GM06990 (cell line): ENCODE data around the gene TMEM11.

Experiments used
- DNase-seq: peaks from one replicate; pipeline ENCODE4 v3.0.0-alpha.2; 2011; ENCODE audit not compliant: insufficient read length; ENCODE audit errors: extremely low read depth
- H3K27me3 ChIP-seq: replicated peaks from 2 replicates; pipeline ENCODE4 v1.6.0; 2011; ENCODE audit warnings: low read length; ENCODE audit not compliant: control insufficient read depth, insufficient read depth
- H3K36me3 ChIP-seq: 2 replicates; pipeline ENCODE4 v1.5.1; 2011; ENCODE audit warnings: low read length; ENCODE audit not compliant: control insufficient read depth, insufficient read depth
- H3K4me3 ChIP-seq: replicated peaks from 2 replicates; pipeline ENCODE4 v1.5.1; 2011; ENCODE audit warnings: low read depth, mild to moderate bottlenecking, control low read depth, low read length
- TF ChIP-seq, protein P1 (sequence below): IDR thresholded peaks from 2 replicates; pipeline ENCODE4 v1.5.1; 2011; ENCODE audit warnings: low read length, control low read depth, mild to moderate bottlenecking, inconsistent platforms; ENCODE audit not compliant: insufficient read depth, poor library complexity, severe bottlenecking

TMEM11 gene

DNA sequence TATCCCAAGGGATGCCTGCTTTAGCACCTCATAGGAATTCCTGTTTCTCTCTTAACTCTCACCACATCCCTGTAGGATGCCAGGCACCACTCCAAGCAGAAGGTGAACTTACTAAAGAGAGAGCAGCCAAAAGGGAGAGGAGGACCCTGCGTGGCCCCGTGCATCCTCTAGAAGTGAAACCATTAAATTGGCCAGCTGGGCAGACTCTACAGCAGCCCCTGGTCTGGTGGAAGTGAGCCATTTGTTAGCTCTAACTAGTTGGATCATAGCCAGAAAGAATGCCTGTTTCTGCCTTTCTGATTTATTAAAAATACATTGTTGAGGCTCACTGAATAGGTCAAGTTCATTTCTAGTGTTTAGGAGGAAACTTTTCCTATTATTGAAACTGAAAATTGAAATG is 22.3 kb downstream of the TMEM11 start:
- TF ChIP-seq, protein P1, sequence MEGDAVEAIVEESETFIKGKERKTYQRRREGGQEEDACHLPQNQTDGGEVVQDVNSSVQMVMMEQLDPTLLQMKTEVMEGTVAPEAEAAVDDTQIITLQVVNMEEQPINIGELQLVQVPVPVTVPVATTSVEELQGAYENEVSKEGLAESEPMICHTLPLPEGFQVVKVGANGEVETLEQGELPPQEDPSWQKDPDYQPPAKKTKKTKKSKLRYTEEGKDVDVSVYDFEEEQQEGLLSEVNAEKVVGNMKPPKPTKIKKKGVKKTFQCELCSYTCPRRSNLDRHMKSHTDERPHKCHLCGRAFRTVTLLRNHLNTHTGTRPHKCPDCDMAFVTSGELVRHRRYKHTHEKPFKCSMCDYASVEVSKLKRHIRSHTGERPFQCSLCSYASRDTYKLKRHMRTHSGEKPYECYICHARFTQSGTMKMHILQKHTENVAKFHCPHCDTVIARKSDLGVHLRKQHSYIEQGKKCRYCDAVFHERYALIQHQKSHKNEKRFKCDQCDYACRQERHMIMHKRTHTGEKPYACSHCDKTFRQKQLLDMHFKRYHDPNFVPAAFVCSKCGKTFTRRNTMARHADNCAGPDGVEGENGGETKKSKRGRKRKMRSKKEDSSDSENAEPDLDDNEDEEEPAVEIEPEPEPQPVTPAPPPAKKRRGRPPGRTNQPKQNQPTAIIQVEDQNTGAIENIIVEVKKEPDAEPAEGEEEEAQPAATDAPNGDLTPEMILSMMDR: no peak
- no peak for DNase-seq
- no peak overlapping the region for H3K4me3 ChIP-seq
- no peaks in the 10 kb centered on the region for H3K27me3 ChIP-seq
- H3K36me3 ChIP-seq: peaks cover 8% of the 10 kb centered on the region

DNA sequence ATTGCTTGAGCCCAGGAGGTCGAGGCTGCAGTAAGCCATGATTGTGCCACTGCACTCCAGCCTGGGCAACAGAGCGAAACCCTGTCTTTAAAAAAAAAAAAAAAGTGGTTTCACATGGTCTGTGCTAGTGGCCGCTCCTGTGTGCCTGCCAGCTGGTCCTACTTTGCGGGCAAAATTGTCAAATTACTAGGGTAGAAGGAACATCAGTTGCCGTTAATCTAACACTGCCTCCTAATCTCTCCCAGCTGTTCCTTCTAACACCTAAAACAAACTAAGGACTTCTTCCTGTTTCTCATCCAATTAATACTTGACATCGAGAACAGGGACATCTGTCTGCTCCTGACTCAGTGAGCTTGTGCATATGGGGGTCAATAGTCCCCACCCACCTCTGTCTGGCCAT is 23.9 kb downstream of the TMEM11 start:
- TF ChIP-seq, protein P1: no peak
- Histone ChIP-seq H3K4me3 (no peak overlapping the region), H3K27me3 (no peaks in the 10 kb centered on the region), H3K36me3 (peaks cover 12% of the 10 kb centered on the region)
- no peak for DNase-seq

DNA sequence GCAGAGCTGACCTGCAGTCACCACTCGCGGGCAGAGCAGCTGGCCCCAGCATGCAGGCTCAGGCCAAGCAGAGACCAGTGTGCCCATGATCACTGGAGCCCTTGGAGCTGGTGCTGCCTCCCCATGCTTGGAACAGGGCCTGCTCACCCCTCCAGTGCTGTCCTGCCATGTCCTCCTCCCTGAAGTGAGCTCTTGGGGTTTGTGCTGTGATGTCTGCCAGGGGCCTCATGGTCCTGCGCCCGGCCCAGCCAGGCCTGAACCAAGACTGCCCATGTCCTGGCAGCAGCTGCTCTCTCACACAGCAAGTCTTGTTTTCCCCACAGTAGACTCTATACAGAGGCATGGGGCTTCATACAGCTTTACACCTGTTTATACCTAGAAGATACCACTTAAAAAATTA is 24.6 kb downstream of the TMEM11 start:
- H3K27me3 ChIP-seq: no peaks in the 10 kb centered on the region
- H3K36me3 ChIP-seq: peaks cover 13% of the 10 kb centered on the region
- TF ChIP-seq, protein P1: no peak
- H3K4me3 ChIP-seq: no peak overlapping the region
- no peak for DNase-seq

DNA sequence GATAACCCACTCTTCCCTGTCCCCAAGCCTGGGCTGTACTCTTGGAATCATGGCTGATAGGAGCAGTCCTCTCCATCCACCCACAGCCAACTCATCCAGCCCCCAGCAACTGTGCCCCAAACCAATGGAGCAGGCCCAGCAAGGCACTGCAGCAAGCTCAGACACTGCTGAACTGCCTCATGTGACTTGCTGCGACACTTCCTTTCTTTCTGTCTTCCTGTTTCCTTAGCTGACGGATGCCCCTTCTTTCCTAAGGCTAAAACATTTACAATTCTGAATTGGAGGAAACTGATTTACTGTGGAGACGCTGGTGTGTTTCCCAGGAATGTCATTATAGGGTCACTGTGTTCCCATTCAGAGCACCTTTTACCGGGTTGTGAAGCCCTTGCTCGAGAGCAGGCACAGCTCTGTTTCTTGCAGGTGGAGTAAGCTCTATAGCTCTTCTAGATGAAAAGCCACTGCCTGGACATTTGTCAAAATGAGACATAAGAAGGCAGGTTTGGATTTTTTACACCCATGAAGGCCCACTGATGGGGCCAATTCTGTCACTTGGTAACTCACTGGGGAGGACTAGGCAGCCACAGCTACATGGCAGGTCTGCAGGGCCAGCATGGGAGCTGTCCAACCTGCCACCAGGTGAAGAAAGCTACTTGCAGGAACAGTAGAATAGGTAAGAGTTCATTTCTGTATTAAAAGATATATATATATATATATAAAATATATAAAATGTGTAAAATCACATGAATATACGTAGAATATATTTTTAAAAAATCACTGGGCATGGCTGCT is 27.4 kb downstream of the TMEM11 start:
- TF ChIP-seq, protein P1: no peak

DNA sequence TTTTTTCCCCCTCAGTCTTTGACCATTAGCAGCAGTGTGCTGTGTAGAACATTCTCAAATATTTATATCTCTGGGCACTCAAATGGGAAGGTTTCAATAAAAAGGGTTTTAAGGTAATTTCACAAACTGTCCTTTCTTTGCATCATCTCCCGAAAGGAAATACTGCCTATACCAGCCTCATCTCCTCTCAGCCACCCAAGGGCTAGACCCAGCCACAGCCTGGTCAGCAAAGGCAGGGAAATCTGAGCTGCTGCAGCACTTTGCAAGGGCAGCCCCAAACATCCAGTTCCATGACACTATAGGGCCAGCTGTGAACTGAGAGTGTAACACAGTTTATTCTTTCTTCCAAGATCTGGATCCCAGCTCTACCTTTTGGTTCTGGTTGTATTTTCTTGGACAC is 28.9 kb downstream of the TMEM11 start:
- Histone ChIP-seq H3K27me3 (no peaks in the 10 kb centered on the region), H3K4me3 (no peak overlapping the region), H3K36me3 (peaks cover 13% of the 10 kb centered on the region)
- no peak for DNase-seq
- TF ChIP-seq, protein P1: no peak

More for the DNA sequence above, 27.4 kb downstream of the TMEM11 start:
- no peak overlapping the region for H3K4me3 ChIP-seq
- no peak for DNase-seq
- H3K36me3 ChIP-seq: peaks cover 13% of the 10 kb centered on the region
- no peaks in the 10 kb centered on the region for H3K27me3 ChIP-seq

DNA sequence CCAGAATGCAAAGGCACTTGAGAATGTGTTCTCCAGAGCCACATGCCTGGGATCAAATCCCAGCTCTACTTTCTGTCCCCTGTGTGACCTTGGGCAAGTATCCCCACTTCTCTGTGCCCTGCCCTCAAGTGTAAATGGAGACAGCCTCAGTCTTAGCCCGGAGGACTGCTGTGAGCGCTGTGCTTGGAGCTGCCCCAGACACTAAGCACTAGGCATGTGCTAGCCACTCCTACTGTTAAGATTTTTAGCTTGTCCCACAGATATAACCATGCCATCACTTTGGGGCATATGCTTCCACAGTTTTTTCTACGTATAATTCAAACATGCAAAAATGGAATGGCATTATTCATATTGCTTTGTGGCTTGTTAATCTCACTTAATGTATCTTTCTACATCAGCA is 29.4 kb downstream of the TMEM11 start:
- no peak for DNase-seq
- no peak overlapping the region for H3K4me3 ChIP-seq
- no peaks in the 10 kb centered on the region for H3K27me3 ChIP-seq
- TF ChIP-seq, protein P1: no peak
- peaks cover 13% of the 10 kb centered on the region for H3K36me3 ChIP-seq
